HG02571 (cell line): Measurements from ENCODE around the gene LDHD.
"Not testable (repeated sequence)": the region's sequence is repeated elsewhere in the genome, so short reads cannot be mapped to it uniquely, and the experiment has no call there.

ENCODE experiments used
- ATAC-seq: cut with Tn5 transposase; IDR thresholded peaks from one replicate; pipeline ENCODE4 v1.9.1; 2021; ENCODE audit warnings: mild to moderate bottlenecking, moderate library complexity; ENCODE audit not compliant: unreplicated experiment

The LDHD gene

GRCh38 chr16:75100603-75100990 is 16.0 kb downstream of the LDHD start:
- ATAC-seq: no peak

GRCh38 chr16:75099738-75100602 is 16.6 kb downstream of the LDHD start:
- no peak for ATAC-seq

- no peak for ATAC-seq
Observed at GRCh38 chr16:75099075-75099667, 17.4 kb downstream of the LDHD start.

- ATAC-seq: peak; percentile 48
Observed at GRCh38 chr16:75097941-75098901, 18.4 kb downstream of the LDHD start.

- ATAC-seq: no peak
Observed at GRCh38 chr16:75097191-75097761, 19.3 kb downstream of the LDHD start.

- no peak for ATAC-seq
Observed at GRCh38 chr16:75096656-75097055, 19.9 kb downstream of the LDHD start.

GRCh38 chr16:75095204-75095621 is 21.4 kb downstream of the LDHD start:
- ATAC-seq: no peak

- ATAC-seq: no peak
Observed at GRCh38 chr16:75093598-75094540, 22.7 kb downstream of the LDHD start.

GRCh38 chr16:75092777-75093176 is 23.8 kb downstream of the LDHD start:
- no peak for ATAC-seq

GRCh38 chr16:75091619-75092018 is 25.0 kb downstream of the LDHD start:
- not testable (repeated sequence) for ATAC-seq

GRCh38 chr16:75090899-75091298 is 25.7 kb downstream of the LDHD start:
- ATAC-seq: not testable (repeated sequence)

- ATAC-seq: no peak
Observed at GRCh38 chr16:75089486-75090202, 26.9 kb downstream of the LDHD start.

GRCh38 chr16:75088934-75089333 is 27.6 kb downstream of the LDHD start:
- ATAC-seq: no peak

- ATAC-seq: no peak
Observed at GRCh38 chr16:75088216-75088615, 28.4 kb downstream of the LDHD start.

- no peak for ATAC-seq
Observed at GRCh38 chr16:75087375-75087979, 29.1 kb downstream of the LDHD start.

- no peak for ATAC-seq
Observed at GRCh38 chr16:75086688-75087374, 29.7 kb downstream of the LDHD start.

GRCh38 chr16:75086281-75086680 is 30.3 kb downstream of the LDHD start:
- ATAC-seq: no peak

GRCh38 chr16:75085556-75085955 is 31.0 kb downstream of the LDHD start:
- no peak for ATAC-seq
